Fibroblast of the conjunctiva (primary cell): ENCODE measurements around the gene MTFR2.
"Not testable (repeated sequence)": the region's sequence is repeated elsewhere in the genome, so short reads cannot be mapped to it uniquely, and the experiment has no call there.

Experiments used
- DNase-seq: peaks from one replicate; pipeline ENCODE4 v3.0.0-alpha.2; 2010; ENCODE audit warnings: low read depth

MTFR2 gene

DNA sequence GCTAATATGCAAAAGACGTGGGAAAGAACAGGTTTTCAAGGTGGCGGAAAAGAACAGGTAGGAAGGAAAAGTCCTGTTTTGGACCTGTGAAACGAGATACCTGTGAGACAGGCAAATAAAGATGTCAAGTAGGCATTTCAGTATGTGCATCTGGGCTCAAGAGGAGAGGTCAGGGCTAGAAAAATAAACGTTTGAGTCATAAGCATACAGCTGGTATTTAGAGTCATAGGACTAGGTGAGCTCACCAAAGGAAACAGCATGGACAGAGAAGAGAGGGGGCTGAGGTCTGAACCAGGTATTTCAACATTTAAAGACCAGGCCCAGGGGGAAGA is 14.9 kb downstream of the MTFR2 start:
- DNase-seq: no peak

DNA sequence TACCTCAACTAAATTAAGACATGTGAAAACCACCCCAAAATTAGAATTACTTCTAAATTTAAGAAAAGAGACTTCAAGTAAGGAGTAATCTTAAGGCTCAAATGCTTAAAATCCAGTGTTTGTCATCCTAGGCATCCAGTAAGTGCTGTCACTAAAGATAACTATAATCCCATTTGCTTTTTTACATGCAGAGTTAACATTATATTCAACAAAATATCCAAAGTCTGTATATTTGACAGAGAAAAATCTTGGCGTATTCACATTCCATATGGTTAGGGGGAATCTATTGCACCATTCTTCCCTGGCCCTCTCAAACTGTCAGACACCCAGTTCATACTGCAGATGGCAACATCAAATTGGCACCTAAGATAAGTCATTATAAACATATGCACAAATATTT is 17.4 kb downstream of the MTFR2 start:
- DNase-seq: no peak

DNA sequence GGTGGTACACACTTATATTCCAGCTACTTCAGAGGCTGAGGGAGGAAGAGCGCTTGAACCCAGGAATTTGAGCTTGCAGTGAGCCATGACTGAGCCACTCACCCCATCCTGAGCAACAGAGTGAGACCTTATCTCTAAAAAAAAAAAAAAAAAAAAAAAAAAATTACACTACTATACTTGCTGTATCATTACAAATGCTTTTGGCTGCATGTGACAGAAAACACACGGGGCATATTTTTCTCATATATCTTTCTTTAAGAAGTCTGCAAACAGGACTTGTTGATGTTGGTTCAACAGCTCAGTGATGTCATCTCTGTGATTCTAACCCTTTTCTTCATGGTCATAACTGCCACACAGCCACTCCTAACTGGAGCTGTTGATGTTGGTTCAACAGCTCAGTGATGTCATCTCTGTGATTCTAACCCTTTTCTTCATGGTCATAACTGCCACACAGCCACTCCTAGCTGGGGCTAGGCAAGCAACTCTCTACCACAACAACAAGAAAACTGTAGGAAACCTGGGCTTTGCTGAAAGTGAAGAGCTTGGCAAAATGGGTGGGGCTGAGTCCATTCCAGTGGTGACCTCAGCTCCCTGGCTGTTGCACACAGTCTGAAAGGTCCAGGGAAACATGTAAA is 19.8 kb downstream of the MTFR2 start:
- no peak for DNase-seq

DNA sequence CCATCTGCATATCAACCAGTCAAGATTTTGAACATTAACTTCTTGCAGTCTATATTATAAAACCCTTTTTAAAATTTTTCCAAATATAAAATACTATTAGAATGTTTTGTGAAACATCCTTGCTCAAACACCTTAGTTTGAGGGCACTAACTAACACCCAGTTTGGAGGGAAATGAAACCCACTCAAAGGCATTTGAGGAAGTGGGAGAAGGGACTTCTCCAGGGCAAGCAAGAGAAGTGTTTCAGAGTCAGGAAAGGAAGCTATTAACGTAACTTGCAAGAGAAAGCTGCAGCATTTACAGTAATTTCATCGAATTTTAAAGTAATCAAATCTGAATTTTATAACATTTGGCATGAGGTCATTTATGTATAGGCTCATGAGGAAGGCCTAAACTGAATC is 21.3 kb downstream of the MTFR2 start:
- DNase-seq: no peak

DNA sequence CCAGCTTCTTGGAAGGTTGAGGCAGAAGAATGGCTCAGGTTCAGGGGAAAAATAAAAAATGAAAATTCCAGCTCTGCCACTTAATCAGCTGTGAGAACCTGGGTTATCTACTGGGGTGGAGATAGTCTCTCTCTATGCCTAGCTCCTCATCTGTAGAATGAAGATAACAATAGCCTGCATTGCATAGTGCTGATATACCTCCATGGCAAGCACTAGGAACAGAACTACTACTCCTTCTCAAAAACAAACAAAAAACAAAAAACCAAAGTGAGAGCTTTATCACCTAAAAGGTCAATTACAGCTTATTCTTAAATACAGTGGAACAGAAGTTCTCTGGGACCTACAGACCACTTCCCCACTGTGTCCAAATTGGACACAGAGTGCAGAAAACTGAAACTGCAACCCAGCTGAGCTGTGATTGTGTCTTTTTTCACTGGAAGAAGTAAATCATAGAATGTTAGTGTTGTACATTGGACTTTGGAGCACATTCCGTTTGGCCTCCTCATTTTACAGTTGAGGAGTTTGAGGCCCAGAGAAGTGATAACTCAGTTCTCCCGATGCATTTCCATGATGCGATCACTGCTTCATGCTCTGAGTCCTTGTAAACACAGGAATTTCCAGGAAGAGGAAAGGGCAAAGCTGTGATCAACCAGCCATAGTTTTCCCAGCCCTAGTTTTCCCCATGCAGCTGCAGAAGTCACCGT is 23.3 kb downstream of the MTFR2 start:
- no peak for DNase-seq

DNA sequence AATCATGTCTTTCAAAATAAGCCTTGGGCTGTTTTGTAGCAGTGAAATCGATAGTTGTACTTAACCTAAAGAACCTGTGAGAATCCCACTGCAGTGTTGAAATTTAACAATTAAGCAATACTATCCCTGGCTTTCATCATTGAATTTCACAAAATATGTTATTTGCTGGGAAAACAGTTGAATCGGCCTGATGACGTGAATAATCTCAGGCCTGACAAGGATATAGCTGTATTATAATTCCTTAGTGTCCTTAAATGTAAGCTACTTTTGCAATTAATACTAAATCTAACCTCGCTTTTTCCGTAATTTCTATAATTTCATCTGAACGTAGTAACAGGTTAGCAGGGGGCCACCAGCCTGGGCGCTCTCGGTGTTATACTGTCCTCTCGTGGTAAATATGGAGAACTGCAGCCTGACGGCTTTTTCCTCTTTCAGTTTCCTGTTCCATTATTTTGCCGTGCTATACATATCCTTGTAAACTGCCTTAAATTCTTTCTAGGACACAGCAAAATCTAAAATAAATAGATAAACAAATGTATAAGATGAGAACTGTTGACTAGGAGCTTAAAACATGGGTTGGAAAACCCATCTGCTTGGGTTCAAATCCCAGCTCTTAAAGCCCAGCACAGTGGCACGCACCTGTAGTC is 24.0 kb downstream of the MTFR2 start:
- DNase-seq: peak; percentile 33

DNA sequence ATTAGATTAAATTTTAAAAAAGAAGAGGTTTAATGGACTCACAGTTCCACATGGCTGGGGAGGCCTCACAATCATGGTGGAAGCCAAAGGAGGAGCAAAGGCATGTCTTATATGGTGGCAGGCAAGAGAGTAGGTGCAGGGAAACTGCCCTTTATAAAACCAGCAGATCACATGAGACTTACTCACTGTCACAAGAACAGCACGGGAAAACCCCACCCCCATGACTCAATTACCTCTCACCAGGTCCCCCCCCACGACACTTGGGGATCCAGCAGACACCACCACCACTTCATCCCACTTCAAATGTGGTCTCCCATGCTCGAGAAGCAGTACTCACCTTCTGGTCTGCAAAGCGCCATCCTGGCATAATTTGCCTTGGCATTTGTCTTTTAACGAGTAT is 24.6 kb downstream of the MTFR2 start:
- no peak for DNase-seq

DNA sequence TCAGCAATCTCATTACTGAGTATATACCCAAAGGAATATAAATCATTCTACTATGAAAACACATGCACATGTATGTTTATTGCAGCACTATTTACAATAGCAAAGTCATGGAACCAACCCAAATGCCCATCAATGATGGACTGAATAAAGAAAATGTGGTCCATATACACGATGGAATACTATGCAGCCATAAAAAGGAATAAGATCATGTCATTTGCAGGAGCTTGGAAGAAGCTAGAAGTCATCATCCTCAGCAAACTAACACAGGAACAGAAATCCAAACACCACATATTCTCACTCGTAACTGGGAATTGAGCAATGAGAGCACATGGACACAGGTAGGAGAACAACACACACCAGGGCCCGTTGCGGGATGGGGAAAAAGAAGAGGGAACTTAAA is 25.1 kb downstream of the MTFR2 start:
- not testable (repeated sequence) for DNase-seq

DNA sequence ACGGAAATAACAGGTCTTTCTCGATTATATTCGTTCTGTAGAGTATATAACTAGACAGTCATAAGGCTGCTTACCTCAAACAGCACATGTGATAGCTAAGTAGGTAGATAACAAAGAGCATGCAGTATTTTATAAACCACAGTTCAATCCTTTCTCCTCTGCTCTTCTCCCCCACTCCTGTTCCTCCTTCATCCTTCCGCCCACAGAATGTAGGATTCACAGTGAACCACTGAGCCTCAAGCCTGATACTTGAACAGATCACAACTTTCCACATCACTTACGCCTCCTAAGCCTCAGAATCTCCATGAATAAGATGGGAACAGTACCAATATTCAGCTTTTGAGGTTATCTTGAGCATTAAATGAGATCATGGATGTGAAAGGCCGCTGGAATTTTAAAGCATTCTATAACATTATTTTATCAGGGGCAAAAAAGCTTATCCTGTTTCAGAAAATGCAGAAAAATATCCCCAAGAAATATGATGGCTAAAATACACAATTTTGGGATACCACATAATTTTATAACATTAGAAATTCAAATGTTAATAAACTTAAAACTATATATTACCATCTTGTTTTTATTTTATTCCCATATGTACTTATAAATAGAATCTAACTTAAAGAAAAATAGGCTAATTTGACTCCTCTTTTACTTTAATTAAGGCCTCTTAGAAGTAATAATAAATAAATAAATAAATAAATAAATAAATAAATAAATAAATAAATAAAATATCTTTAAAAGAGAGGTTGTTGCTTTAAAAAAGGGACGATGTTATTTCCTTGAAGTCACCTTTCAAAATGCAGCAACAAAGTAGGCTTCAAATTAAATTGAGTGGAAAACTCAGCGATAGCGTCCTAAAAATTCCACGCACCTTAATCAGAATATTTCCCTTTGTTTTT is 33.4 kb downstream of the MTFR2 start:
- no peak for DNase-seq

DNA sequence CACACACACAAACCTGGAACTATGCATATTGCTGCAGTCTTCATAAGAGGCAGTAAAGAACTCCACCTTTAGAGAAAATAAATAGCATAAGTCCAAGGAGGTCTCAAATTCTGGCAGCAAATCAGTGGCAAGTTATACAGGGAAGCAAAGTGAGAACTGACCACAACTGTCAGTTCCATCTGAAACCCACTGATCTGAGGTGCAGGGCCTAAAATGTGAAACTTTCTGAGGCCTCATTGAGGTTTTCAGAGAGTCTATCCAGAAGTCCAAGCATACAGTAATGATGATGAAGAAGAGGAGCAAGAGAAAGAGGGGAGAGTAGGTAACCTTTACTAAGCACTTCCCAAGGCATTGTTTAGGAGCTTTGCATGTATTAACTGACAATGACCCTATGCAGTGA is 36.3 kb downstream of the MTFR2 start:
- DNase-seq: no peak

DNA sequence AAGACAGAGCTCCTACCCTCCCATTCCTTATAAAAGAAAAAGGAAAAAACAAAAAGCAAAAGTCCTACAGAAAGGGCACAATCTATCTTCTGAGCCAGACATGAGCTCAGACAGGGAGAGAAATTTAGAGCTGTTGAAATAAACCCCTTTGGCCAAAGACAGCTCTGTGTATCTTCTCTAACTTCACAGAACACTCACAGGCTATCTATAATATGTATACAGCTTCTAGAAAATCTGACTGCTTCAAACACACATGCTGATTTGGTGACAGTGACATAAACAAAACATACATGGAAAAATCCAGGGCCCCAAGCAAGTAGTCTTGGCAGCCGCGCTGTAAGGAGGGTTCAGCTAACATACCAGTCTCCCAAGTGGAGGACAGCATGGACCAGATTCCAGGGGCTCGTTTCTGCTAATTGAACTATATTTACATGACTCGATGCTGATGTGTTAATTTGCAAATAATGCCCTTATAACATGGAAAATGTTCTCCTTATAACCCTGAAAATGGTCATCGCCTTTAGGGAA is 37.0 kb downstream of the MTFR2 start:
- DNase-seq: no peak

DNA sequence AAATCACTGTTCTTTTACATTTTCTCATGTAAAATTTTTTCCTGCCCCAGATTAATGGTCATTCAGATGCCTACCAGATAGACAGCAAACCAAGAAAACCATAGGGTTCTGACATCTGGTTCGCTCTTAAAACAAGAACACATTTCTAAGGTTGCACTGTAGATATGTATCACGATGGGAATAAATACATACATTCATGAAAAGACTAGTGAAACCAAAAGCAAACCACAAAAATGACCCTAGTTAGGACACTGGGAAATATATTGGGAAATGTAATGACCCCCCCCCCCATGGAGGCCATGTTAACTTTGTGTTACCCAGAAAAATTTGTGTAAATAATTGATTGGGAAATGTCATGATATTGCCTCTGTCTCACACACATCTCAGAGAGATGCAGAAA is 37.5 kb downstream of the MTFR2 start:
- no peak for DNase-seq

DNA sequence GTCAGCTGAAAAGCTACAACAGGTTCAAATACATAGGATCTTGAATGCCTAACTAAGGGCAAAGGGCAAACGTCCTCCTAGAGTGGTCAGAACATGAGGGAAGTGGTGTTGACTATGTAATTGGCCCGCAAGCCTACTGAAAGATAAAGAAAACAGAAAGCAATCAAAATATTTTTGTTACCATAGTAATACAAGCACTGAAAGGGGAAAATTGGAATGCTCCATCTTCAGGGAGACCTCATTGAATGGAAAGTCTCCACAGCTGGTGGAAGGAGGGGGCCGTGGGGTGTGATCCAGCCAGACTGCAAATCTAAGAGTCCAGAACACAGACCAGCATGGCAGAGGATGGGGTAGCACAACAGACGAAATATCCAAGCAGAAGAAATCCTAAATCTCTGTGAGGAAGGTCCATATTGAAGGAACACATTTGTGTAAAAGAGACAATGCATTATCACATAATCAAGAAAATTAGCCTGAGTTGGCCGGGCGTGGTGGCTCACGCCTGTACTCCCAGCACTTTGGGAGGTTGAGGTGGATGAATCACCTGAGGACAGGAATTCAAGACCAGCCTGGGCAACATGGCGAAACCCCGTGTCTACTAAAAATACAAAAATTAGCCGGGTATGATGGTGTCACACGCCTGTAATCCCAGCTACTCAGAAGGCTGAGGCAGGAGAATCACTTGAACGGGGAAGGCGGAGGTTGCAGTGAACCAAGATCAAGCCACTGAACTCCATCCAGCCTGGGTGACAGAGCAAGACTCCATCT is 39.5 kb downstream of the MTFR2 start:
- no peak for DNase-seq

DNA sequence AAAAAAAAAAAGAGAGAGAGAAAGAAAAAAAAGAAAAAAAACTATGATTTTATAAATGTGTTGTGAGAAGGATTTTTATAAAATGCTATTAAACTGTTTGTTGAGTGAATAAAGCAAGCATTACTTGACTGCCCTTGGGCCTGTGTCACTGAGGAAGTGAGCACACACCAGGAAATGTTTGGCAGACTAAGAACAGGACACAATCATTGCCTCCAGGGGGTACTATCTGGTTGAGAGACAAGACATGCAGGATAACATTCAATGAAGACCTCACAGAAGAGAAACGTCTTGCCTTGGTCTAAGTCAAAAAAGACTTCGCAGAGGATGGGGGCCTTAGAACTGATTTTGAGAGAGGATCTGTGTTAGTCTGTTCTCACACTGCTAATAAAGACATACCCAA is 40.6 kb downstream of the MTFR2 start:
- no peak for DNase-seq

DNA sequence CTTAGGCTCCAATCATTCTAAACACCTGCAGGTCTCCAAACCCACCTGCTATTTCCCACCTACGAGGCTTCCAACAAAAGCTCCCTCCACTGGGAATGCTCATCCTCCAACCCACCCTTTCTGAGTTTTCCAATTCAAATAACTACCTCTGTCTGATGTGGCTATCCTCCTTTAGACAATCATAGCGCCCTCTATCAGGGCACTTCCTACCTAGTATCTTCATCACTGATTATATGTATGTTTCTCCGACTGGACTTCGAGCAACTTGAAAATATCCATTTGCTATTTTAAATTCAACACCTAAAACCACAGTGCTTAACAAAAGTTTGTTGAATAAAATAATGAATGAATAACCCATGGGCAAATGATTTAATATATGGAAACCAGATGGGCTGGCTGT is 41.3 kb downstream of the MTFR2 start:
- no peak for DNase-seq

DNA sequence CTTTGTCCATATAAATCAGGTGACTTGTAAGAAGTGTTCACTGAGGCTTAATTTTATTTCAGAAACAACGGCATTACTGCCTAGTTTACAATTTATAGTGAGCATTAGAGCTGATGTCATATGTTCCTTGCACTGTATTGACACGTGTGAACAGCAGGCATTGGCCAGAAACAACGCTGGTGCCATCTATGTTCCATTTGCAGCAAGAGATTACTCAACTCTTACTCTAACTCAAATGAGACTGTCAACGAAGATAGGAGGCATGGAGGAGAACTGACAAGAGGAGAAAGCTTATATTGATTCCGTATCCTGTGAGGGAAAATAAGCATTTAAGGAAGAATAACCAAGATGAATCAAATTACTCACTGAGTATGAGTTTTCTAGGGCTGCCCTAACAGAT is 48.4 kb downstream of the MTFR2 start:
- peak; percentile 8 for DNase-seq

DNA sequence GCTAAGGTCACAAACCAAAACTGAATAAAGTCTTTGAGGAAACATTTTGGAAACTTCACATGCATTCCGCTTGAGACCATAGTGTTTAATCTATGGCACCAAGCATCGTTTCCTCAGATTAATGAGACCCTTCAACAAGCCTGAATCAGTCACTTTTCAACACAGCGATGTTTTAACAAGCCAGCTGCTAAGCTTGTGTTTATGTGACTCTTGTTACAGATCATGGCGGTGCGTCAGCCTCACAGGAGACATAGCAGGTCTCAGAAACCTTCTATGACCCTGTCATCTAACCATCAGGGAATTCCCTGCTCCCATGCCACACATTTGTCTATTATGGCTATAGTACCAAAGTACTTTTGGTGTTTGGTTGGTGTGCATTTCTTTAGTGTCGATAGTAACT is 57.2 kb downstream of the MTFR2 start:
- DNase-seq: no peak

DNA sequence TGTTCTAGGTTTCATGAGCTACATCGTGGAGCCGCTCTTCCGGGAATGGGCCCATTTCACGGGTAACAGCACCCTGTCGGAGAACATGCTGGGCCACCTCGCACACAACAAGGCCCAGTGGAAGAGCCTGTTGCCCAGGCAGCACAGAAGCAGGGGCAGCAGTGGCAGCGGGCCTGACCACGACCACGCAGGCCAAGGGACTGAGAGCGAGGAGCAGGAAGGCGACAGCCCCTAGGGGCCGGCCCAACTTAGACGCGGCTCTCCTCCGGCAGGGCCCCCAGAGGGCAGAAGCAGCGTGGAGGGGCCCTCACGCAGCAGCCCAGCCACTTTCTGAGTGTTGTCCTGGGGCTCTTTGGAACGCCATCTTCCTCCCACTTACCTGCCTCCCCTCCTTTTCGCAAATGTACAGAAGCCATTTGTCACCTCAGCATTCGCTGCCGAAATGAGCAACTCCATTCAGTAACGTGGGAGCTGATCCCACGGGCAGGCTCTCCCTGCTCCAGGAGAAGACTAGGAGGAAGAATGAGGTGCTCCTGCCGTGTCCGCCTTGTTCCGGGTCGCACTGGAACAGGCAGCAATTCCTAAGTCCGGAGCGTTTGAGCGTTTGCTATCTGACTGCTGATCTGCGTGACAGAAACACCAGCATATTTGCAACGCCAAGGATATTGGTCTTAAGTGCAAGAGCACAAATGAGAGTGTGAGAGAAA is 58.4 kb downstream of the MTFR2 start:
- no peak for DNase-seq

DNA sequence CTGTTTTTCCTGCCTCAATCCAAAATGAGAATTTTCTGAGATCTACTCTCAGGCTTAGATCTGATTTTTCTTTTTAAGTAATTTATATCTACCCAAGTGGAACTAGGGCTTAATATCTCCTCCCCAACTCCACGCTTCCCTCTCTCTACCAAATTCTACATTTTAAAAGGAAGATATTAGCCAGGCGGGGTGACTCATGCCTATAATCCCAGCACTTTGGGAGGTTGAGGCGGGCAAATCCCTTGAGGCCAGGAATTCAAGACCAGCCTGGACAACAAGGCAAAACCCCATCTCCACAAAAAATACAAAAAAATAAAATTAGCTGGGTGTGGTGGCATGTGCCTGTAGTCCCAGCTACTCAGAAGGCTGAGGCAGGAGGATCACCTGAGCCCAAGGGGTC is 61.0 kb downstream of the MTFR2 start:
- no peak for DNase-seq

DNA sequence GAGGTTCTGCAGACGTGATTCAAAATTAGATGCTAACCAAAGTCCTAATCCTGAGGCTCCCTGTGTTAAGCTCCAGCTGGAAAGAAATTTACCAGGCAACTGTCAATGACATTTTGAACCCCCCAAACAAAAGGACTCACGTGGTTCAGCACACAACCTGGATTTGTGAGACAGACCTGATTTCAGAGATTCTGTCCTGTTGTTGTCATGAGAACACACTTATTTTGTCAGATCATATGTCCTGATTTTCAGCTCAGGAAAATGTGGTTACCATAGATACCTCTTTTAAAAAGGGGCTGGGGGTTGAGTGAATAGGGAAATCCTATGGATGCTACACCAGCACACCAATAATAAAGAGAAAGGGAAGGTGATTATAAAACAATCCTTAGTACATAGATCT is 61.6 kb downstream of the MTFR2 start:
- no peak for DNase-seq

DNA sequence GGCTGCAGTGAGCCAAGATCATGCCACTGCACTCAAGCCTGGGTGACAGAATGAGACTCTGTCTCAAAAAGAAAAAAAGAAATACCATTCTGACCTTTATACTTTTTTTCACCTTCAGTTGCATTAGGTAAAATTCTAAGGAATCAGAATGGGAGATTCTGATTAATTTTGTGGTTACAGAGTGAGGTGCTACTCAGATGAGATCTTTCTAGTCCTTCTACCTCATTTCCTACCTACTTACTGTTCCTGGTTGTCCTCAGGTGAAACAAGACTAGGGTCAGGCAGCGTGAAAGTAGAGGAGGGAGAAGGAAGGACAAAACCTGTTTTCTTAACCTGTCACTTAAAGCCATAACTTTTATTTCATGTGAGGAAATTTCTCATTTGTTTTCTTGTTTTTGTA is 63.7 kb downstream of the MTFR2 start:
- DNase-seq: no peak
